Adrenal gland (tissue), 5 donors: ENCODE data around the gene RAP1GAP2.

Experiments
- POLR2A ChIP-seq, 2 donors: fragments of 450-650 bp; IDR thresholded peaks; one replicate each; pipeline ENCODE4 v1.6.1; 2017; ENCODE audit warnings: antibody characterized with exemption in 2 of 2, mild to moderate bottlenecking in 2 of 2, moderate library complexity in 1 of 2
- TF ChIP-seq, protein P1 (sequence below), 6 experiments: fragments of 450-650 bp in 4 of 6; fragments of 200-600 bp in 2 of 6; sonication (generic) in 1 of 6; IDR thresholded peaks; 1 replicate in 5 of 6; 2 replicates in 1 of 6; pipeline versions ENCODE4 v1.5.1 to v1.8.0; 2016 to 2021; ENCODE audit warnings: antibody characterized with exemption in 6 of 6, mild to moderate bottlenecking in 2 of 6, moderate library complexity in 1 of 6
- donor health status: DM: no; HTN: no; CAD: no.

DNA sequence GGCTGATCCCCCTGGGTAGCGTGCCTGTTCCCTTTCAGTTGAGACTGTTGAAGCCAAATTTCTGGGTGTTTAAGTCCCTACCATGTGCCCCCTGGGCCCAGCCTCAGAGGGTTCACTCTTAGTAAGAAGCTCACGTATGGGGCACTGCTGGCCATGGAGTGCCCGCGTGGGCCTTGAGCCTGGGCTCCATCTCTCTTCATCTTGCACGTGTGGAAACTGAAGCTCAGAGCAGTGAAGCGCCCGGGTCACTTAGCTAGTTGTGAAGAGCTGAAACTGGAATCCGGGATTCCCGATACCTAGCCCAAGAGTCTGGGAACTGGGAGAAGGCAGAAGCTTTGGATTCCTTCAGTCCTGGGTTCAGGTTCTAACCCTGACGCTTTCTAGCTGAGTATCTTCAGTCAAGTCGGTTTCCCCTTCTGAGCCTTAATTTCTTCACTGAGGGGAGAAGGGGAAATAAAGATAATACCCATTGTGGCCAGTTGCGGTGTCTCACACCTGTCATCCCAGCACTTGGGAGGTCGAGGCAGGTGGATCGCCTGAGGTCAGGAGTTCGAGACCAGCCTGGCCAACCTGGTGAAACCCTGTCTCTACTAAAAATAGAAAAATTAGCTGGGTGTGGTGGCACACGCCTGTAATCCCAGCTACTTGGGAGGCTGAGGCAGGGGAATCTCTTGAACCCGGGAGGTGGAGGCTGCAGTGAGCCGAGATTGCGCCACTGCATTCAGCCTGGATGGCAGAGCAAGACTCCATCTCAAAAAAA, 163.3 kb downstream of the RAP1GAP2 start:
- TF ChIP-seq, protein P1, sequence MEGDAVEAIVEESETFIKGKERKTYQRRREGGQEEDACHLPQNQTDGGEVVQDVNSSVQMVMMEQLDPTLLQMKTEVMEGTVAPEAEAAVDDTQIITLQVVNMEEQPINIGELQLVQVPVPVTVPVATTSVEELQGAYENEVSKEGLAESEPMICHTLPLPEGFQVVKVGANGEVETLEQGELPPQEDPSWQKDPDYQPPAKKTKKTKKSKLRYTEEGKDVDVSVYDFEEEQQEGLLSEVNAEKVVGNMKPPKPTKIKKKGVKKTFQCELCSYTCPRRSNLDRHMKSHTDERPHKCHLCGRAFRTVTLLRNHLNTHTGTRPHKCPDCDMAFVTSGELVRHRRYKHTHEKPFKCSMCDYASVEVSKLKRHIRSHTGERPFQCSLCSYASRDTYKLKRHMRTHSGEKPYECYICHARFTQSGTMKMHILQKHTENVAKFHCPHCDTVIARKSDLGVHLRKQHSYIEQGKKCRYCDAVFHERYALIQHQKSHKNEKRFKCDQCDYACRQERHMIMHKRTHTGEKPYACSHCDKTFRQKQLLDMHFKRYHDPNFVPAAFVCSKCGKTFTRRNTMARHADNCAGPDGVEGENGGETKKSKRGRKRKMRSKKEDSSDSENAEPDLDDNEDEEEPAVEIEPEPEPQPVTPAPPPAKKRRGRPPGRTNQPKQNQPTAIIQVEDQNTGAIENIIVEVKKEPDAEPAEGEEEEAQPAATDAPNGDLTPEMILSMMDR (IDR thresholded peaks at IDR 0.05) = no peak
- TF ChIP-seq POLR2A (IDR thresholded peaks at IDR 0.05) = no peak
